ENCODE results near the gene SINHCAF. TPM values are rescaled to one million over a fixed set of nuclear protein-coding genes. Genes with fewer than 3 reads are reported as not detected.

The SINHCAF gene
- total and polyA plus RNA-seq, 4 donors = 3.7 to 23.6 (median 14.4) TPM

DNA sequence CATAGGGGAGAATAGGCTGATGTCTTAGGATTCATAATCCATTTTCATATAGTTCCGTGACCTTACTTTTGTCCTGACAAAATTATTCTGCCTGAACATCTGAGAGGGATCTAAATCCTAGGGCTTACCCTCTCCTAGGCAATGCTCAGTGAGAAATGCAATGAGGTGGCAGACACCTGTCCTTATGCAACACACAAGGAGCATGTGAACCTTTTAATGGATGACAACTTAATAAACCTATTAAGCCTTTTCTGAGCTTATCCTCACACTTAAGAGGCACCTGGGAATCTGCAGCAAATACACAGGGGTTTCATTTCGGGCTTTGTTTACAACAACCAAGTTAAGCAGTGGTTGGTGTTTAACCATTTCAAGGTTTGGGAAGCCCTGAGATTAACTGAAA is 24.6 kb downstream of the SINHCAF start:
- Histone ChIP-seq H3K27ac (ENCODE audit: low read depth in 1 of 2, low read length in 2 of 2) (no peak overlapping the region), H3K9me3 (ENCODE audit: control insufficient read depth, low read length) (no peaks in the 10 kb centered on the region), H3K4me3 (ENCODE audit: low read length in 2 of 2) (no peak overlapping the region), H3K36me3 (ENCODE audit: control insufficient read depth in 1 of 2, insufficient read depth in 2 of 2, low read length in 1 of 2) (no peaks in the 10 kb centered on the region), H3K4me1 (ENCODE audit: control insufficient read depth in 1 of 2, insufficient read depth in 2 of 2, low read length in 2 of 2) (no peaks in the 10 kb centered on the region), H3K27me3 (ENCODE audit: control insufficient read depth in 1 of 2, insufficient read depth in 2 of 2, low read length in 1 of 2) (no peaks in the 10 kb centered on the region)
- DNase-seq (no peak), ATAC-seq (ENCODE audit: low FRiP score) (no peak)
- intact Hi-C loops (cut with DNase I) = no loop called here
- 95 to 98% methylated on average over 2 of the region's 2 CpGs for WGBS, 2 donors

GRCh38 chr12:31300783-31301182 is 25.2 kb downstream of the SINHCAF start:
- 95% methylated on average over 3 of the region's 3 CpGs for WGBS, 2 donors
- ATAC-seq (ENCODE audit: low FRiP score) = no peak
- H3K9me3 ChIP-seq (ENCODE audit: control insufficient read depth, low read length) = no peaks in the 10 kb centered on the region
- H3K36me3 ChIP-seq (ENCODE audit: control insufficient read depth in 1 of 2, insufficient read depth in 2 of 2, low read length in 1 of 2) = no peaks in the 10 kb centered on the region
- H3K4me3 ChIP-seq (ENCODE audit: low read length in 2 of 2) = no peak overlapping the region
- H3K27ac ChIP-seq (ENCODE audit: low read depth in 1 of 2, low read length in 2 of 2) = no peak overlapping the region
- no peaks in the 10 kb centered on the region for H3K4me1 ChIP-seq (ENCODE audit: control insufficient read depth in 1 of 2, insufficient read depth in 2 of 2, low read length in 2 of 2)
- intact Hi-C loops (cut with DNase I) = no loop called here
- no peaks in the 10 kb centered on the region for H3K27me3 ChIP-seq (ENCODE audit: control insufficient read depth in 1 of 2, insufficient read depth in 2 of 2, low read length in 1 of 2)
- DNase-seq = no peak

GRCh38 chr12:31300341-31300740 is 25.6 kb downstream of the SINHCAF start:
- DNase-seq (no peak), ATAC-seq (ENCODE audit: low FRiP score) (no peak)
- no peaks in the 10 kb centered on the region for H3K4me1 ChIP-seq (ENCODE audit: control insufficient read depth in 1 of 2, insufficient read depth in 2 of 2, low read length in 2 of 2)
- intact Hi-C loops (cut with DNase I) = no loop called here
- no peaks in the 10 kb centered on the region for H3K9me3 ChIP-seq (ENCODE audit: control insufficient read depth, low read length)
- no peak overlapping the region for H3K4me3 ChIP-seq (ENCODE audit: low read length in 2 of 2)
- no peak overlapping the region for H3K27ac ChIP-seq (ENCODE audit: low read depth in 1 of 2, low read length in 2 of 2)
- WGBS, 2 donors = 90 to 93% methylated on average over 1 of the region's 1 CpG
- no peaks in the 10 kb centered on the region for H3K36me3 ChIP-seq (ENCODE audit: control insufficient read depth in 1 of 2, insufficient read depth in 2 of 2, low read length in 1 of 2)
- H3K27me3 ChIP-seq (ENCODE audit: control insufficient read depth in 1 of 2, insufficient read depth in 2 of 2, low read length in 1 of 2) = no peaks in the 10 kb centered on the region

GRCh38 chr12:31298922-31299321 is 27.0 kb downstream of the SINHCAF start:
- DNase-seq (no peak), ATAC-seq (ENCODE audit: low FRiP score) (no peak)
- Histone ChIP-seq H3K9me3 (ENCODE audit: control insufficient read depth, low read length) (no peaks in the 10 kb centered on the region), H3K4me3 (ENCODE audit: low read length in 2 of 2) (no peak overlapping the region), H3K27ac (ENCODE audit: low read depth in 1 of 2, low read length in 2 of 2) (no peak overlapping the region), H3K27me3 (ENCODE audit: control insufficient read depth in 1 of 2, insufficient read depth in 2 of 2, low read length in 1 of 2) (no peaks in the 10 kb centered on the region), H3K36me3 (ENCODE audit: control insufficient read depth in 1 of 2, insufficient read depth in 2 of 2, low read length in 1 of 2) (no peaks in the 10 kb centered on the region), H3K4me1 (ENCODE audit: control insufficient read depth in 1 of 2, insufficient read depth in 2 of 2, low read length in 2 of 2) (no peaks in the 10 kb centered on the region)
- 55 to 61% methylated on average over 3 of the region's 3 CpGs for WGBS, 2 donors
- intact Hi-C loops (cut with DNase I) = no loop called here

DNA sequence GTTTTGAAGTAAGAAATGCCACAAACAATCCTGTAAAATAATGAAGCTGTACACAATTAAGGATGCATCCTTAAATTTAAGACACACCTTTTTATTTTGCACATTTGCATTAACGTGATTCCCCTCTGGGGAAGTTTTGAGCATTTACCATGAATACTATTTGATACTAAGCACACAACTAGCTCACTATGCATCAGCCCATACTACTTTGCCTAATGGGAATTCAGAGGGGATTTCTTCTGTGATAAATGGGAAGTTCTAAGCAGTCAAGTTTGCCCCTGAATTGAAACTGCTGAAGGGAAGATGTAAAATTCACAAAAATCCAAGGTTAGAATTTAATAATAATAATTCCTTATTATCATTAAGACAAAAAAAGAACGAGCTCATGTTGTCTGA is 27.4 kb downstream of the SINHCAF start:
- intact Hi-C loops (cut with DNase I) = no loop called here
- H3K27ac ChIP-seq (ENCODE audit: low read depth in 1 of 2, low read length in 2 of 2) = no peak overlapping the region
- DNase-seq (no peak), ATAC-seq (ENCODE audit: low FRiP score) (no peak)
- H3K4me1 ChIP-seq (ENCODE audit: control insufficient read depth in 1 of 2, insufficient read depth in 2 of 2, low read length in 2 of 2) = no peaks in the 10 kb centered on the region
- H3K27me3 ChIP-seq (ENCODE audit: control insufficient read depth in 1 of 2, insufficient read depth in 2 of 2, low read length in 1 of 2) = no peaks in the 10 kb centered on the region
- H3K9me3 ChIP-seq (ENCODE audit: control insufficient read depth, low read length) = no peaks in the 10 kb centered on the region
- no peaks in the 10 kb centered on the region for H3K36me3 ChIP-seq (ENCODE audit: control insufficient read depth in 1 of 2, insufficient read depth in 2 of 2, low read length in 1 of 2)
- WGBS, 2 donors = 79 to 86% methylated on average over 2 of the region's 2 CpGs
- no peak overlapping the region for H3K4me3 ChIP-seq (ENCODE audit: low read length in 2 of 2)

GRCh38 chr12:31297572-31298514 is 28.1 kb downstream of the SINHCAF start:
- Histone ChIP-seq H3K36me3 (ENCODE audit: control insufficient read depth in 1 of 2, insufficient read depth in 2 of 2, low read length in 1 of 2) (peaks cover 0 to 4% of the 10 kb centered on the region in 2 donors), H3K9me3 (ENCODE audit: control insufficient read depth, low read length) (no peaks in the 10 kb centered on the region), H3K4me1 (ENCODE audit: control insufficient read depth in 1 of 2, insufficient read depth in 2 of 2, low read length in 2 of 2) (no peaks in the 10 kb centered on the region), H3K27me3 (ENCODE audit: control insufficient read depth in 1 of 2, insufficient read depth in 2 of 2, low read length in 1 of 2) (no peaks in the 10 kb centered on the region), H3K4me3 (ENCODE audit: low read length in 2 of 2) (no peak overlapping the region), H3K27ac (ENCODE audit: low read depth in 1 of 2, low read length in 2 of 2) (no peak overlapping the region)
- WGBS, 2 donors = 89 to 91% methylated on average over 13 of the region's 13 CpGs
- intact Hi-C loops (cut with DNase I) = no loop called here
- ATAC-seq (ENCODE audit: low FRiP score) (no peak), DNase-seq (no peak)

DNA sequence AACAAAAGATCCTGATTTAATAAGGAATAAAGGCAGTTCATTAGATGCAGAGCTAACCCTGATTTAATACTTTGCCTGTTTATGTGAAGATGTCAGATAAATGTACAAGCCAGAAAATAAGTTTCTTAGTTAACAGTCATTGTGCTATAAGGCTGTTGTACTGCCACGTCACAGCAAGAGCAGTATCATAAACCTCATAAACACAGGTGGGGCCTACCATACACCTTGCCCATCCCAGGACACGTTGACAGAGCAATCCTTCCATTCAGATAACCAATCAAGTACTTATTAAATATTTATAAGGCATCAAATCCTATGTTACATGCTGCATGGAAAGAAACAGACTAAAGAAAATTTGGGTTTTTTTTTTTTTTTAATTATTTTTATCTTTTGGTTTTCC is 36.5 kb downstream of the SINHCAF start:
- peaks cover 1 to 6% of the 10 kb centered on the region in 2 donors for H3K36me3 ChIP-seq (ENCODE audit: control insufficient read depth in 1 of 2, insufficient read depth in 2 of 2, low read length in 1 of 2)
- no peak overlapping the region for H3K27ac ChIP-seq (ENCODE audit: low read depth in 1 of 2, low read length in 2 of 2)
- no peaks in the 10 kb centered on the region for H3K9me3 ChIP-seq (ENCODE audit: control insufficient read depth, low read length)
- H3K4me3 ChIP-seq (ENCODE audit: low read length in 2 of 2) = no peak overlapping the region
- H3K4me1 ChIP-seq (ENCODE audit: control insufficient read depth in 1 of 2, insufficient read depth in 2 of 2, low read length in 2 of 2) = no peaks in the 10 kb centered on the region
- WGBS, 2 donors = 92 to 95% methylated on average over 2 of the region's 2 CpGs
- no peak for DNase-seq
- no peak for ATAC-seq (ENCODE audit: low FRiP score)
- no peaks in the 10 kb centered on the region for H3K27me3 ChIP-seq (ENCODE audit: control insufficient read depth in 1 of 2, insufficient read depth in 2 of 2, low read length in 1 of 2)
- intact Hi-C loops (cut with DNase I) = no loop called here

DNA sequence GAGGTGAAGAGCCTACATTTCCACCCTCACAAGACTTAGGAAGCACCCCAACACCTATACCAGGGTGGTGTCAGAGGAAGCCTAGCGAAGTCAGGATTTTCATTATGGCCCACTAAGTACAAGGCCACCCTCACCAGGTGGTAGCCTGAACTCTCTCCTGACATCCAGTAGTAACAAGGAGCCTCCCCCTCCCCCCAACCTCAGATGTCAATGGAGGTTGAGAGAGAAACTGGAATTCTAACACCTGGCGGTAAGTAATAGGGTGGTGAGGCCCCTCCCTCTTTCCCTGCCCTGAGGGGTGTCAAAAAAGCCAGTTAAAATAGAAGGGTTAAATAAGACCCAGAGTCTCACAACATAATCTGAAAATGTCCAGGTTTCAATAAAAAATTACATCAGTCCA is 37.6 kb downstream of the SINHCAF start:
- DNase-seq (no peak), ATAC-seq (ENCODE audit: low FRiP score) (no peak)
- no peaks in the 10 kb centered on the region for H3K27me3 ChIP-seq (ENCODE audit: control insufficient read depth in 1 of 2, insufficient read depth in 2 of 2, low read length in 1 of 2)
- no peak overlapping the region for H3K4me3 ChIP-seq (ENCODE audit: low read length in 2 of 2)
- intact Hi-C loops (cut with DNase I) = no loop called here
- whole genome bisulfite sequencing, 2 donors = 97 to 98% methylated on average over 2 of the region's 2 CpGs
- no peaks in the 10 kb centered on the region for H3K4me1 ChIP-seq (ENCODE audit: control insufficient read depth in 1 of 2, insufficient read depth in 2 of 2, low read length in 2 of 2)
- H3K27ac ChIP-seq (ENCODE audit: low read depth in 1 of 2, low read length in 2 of 2) = no peak overlapping the region
- no peaks in the 10 kb centered on the region for H3K9me3 ChIP-seq (ENCODE audit: control insufficient read depth, low read length)
- peaks cover 1 to 6% of the 10 kb centered on the region in 2 donors for H3K36me3 ChIP-seq (ENCODE audit: control insufficient read depth in 1 of 2, insufficient read depth in 2 of 2, low read length in 1 of 2)

DNA sequence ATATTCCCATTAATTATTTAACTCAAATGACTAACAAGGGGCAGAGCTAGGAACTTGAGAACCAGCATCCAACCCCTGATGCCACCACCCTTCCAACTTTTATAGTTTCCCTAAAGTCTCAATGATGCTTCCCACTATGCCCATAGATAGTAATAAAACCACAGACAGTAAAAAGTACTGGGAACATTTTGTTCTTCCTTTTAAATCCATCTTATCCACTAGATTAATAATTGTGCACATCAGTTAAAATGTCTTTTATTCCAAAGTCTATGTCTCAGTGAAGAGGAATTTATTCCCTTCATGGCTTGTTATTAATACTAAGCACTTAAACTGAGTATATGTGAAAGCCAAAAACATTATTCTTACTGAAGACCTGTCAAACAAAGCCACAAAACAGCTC is 45.8 kb downstream of the SINHCAF start:
- intact Hi-C loops (cut with DNase I) = no loop called here
- ATAC-seq (ENCODE audit: low FRiP score) (no peak), DNase-seq (no peak)
- H3K9me3 ChIP-seq (ENCODE audit: control insufficient read depth, low read length) = no peaks in the 10 kb centered on the region
- H3K27me3 ChIP-seq (ENCODE audit: control insufficient read depth in 1 of 2, insufficient read depth in 2 of 2, low read length in 1 of 2) = no peaks in the 10 kb centered on the region
- H3K27ac ChIP-seq (ENCODE audit: low read depth in 1 of 2, low read length in 2 of 2) = no peak overlapping the region
- no peak overlapping the region for H3K4me3 ChIP-seq (ENCODE audit: low read length in 2 of 2)
- H3K36me3 ChIP-seq (ENCODE audit: control insufficient read depth in 1 of 2, insufficient read depth in 2 of 2, low read length in 1 of 2) = no peaks in the 10 kb centered on the region
- H3K4me1 ChIP-seq (ENCODE audit: control insufficient read depth in 1 of 2, insufficient read depth in 2 of 2, low read length in 2 of 2) = no peaks in the 10 kb centered on the region

Data from aorta (tissue), 5 donors.